ENCODE data around the gene IRAG1. TPM values are rescaled to one million over a fixed set of nuclear protein-coding genes. Genes with fewer than 3 reads are reported as not detected.
A peak's percentile ranks its signal among the peaks of the same experiment; 100 is the strongest.

Gene IRAG1
- total and polyA plus RNA-seq, 2 of the 13 experiments (the other 11 are each of a cell fraction or from before 2014, with no cell fraction given): 0.13 to 0.20 TPM

GRCh38 chr11:10653946-10654810 lies 39.4 kb downstream of the IRAG1 start:
- H3K36me3 ChIP-seq (replicated peaks in 1 of 2; ENCODE audit: control insufficient read depth in 1 of 2, insufficient read depth in 2 of 2, low read length in 2 of 2): no peaks in the 10 kb centered on the region
- no peak overlapping the region for H3K4me3 ChIP-seq (replicated peaks in 1 of 3; ENCODE audit: insufficient read depth in 1 of 3, low read depth in 2 of 3, low read length in 3 of 3)
- POLR2A ChIA-PET: no interaction called here
- in situ Hi-C loops (cut with HindIII; ENCODE audit: extremely low pct_ligation_motif_present, low pct_unique_long_range_greater_than_20kb) (no loop called here), intact Hi-C loops (cut with micrococcal nuclease; ENCODE audit: unreplicated experiment) (loop anchor here (1.0 to 10.0 kb wide), 3 partner anchors 81 to 248 kb away; no protein-coding TSS in a partner anchor)
- peaks cover 20% of the 10 kb centered on the region for H3K4me1 ChIP-seq (ENCODE audit: insufficient read depth, low read length)
- ATAC-seq: peak; percentile 71
- WGBS (ENCODE audit: low lambda C conversion rate): 49% methylated on average over 4 of the region's 4 CpGs
- no peaks in the 10 kb centered on the region for H3K79me2 ChIP-seq (ENCODE audit: insufficient read depth, low read length)
- no peak overlapping the region for H3K9ac ChIP-seq (ENCODE audit: insufficient read depth, low read depth, low read length)
- CTCF ChIA-PET (ENCODE audit: low intra/inter-chr PET ratio, low total read pairs): interaction anchor here (1.3 to 1.7 kb wide), 3 partner anchors 140 to 248 kb away, joined by 3 to 10 read pairs (median 5); no protein-coding TSS in a partner anchor
- H2AFZ ChIP-seq (ENCODE audit: low read length): no peak overlapping the region
- no peaks in the 10 kb centered on the region for H3K9me3 ChIP-seq (ENCODE audit: low read length)
- H4K20me1 ChIP-seq (ENCODE audit: insufficient read depth, low read length): no peaks in the 10 kb centered on the region
- H3K27me3 ChIP-seq (ENCODE audit: control insufficient read depth in 1 of 2, insufficient read depth in 2 of 2, low read length in 2 of 2): peaks cover 0 to 10% of the 10 kb centered on the region in 2 experiments; a peak in 2 of 5 replicates
- no peak overlapping the region for H3K27ac ChIP-seq (ENCODE audit: extremely low read length, insufficient read depth, low read length)
- peak; percentile 68 for FAIRE-seq
- no TSS peak for BruUV-seq (replicated peaks)
- H3K4me2 ChIP-seq (ENCODE audit: low read depth, low read length): no peak overlapping the region
- peak; percentile 57 for DNase-seq (ENCODE audit: low spot score)
- TF ChIP-seq ZNF24 (IDR thresholded peaks at IDR 0.05) (peak; percentile 82), XRCC5 (optimal IDR thresholded peaks at IDR 0.05; ENCODE audit: low read length) (no peak), BRCA1 (CRISPR knock-in tag; IDR thresholded peaks at IDR 0.05) (no peak), SMC3 (IDR thresholded peaks at IDR 0.05; ENCODE audit: low read length) (peak; percentile 81), JUND (CRISPR knock-in tag; IDR thresholded peaks at IDR 0.05) (no peak), HNF1B (CRISPR knock-in tag; IDR thresholded peaks at IDR 0.05) (peak; percentile 49; the same call in 1 of the 2 replicates), ZNF441 (CRISPR knock-in tag; IDR thresholded peaks at IDR 0.05; ENCODE audit: borderline replicate concordance) (no peak), FOXP4 (CRISPR knock-in tag; IDR thresholded peaks at IDR 0.05) (no peak), ZNF460 (CRISPR knock-in tag; IDR thresholded peaks at IDR 0.05; ENCODE audit: borderline replicate concordance) (no peak), SETDB1 (CRISPR knock-in tag; IDR thresholded peaks at IDR 0.05; ENCODE audit: borderline replicate concordance) (no peak), TGIF2 (CRISPR knock-in tag; IDR thresholded peaks at IDR 0.05) (no peak), STAG1 (CRISPR knock-in tag; IDR thresholded peaks at IDR 0.05) (peak; percentile 84), YY1 (IDR thresholded peaks at IDR 0.05; ENCODE audit: insufficient read depth, insufficient replicate concordance, low read depth, low read length) (peak; percentile 24), HOMEZ (CRISPR knock-in tag; IDR thresholded peaks at IDR 0.05; ENCODE audit: low read depth) (no peak), ZFP1 (CRISPR knock-in tag; IDR thresholded peaks at IDR 0.05) (no peak), ZNF17 (CRISPR knock-in tag; IDR thresholded peaks at IDR 0.05) (no peak), CTCF (CRISPR knock-in tag; IDR thresholded peaks at IDR 0.05) (peak; percentile 80), ZSCAN20 (CRISPR knock-in tag; IDR thresholded peaks at IDR 0.05; ENCODE audit: borderline replicate concordance) (no peak)
